Stimulated activated naive CD8-positive, alpha-beta T cell treated with anti-CD3 and anti-CD28 coated beads, Interleukin-15, Interleukin-2, amounts not matched to agents 100 ng/mL and 50 ng/mL, for 24 hours (primary cell): ENCODE results near the gene TNS3.

Experiments used
- H3K27ac Mint-ChIP-seq: one replicate; pipeline ENCODE4 v1.8.0; 2021; ENCODE audit warnings: mild to moderate bottlenecking, mixed read lengths
- H3K27me3 Mint-ChIP-seq: one replicate; pipeline ENCODE4 v1.8.0; 2021; ENCODE audit warnings: mixed read lengths
- H3K36me3 Mint-ChIP-seq: one replicate; pipeline ENCODE4 v1.8.0; 2021; ENCODE audit warnings: low read depth, mixed read lengths
- H3K4me1 Mint-ChIP-seq: one replicate; pipeline ENCODE4 v1.8.0; 2021; ENCODE audit warnings: low read depth, mixed read lengths
- H3K4me3 Mint-ChIP-seq: one replicate; pipeline ENCODE4 v1.8.0; 2021; ENCODE audit warnings: mild to moderate bottlenecking, mixed read lengths
- H3K9me3 Mint-ChIP-seq: one replicate; pipeline ENCODE4 v1.8.0; 2021; ENCODE audit warnings: mixed read lengths

Gene TNS3

GRCh38 chr7:47509571-47509970, 72.3 kb downstream of the TNS3 start:
- Mint-ChIP-seq H3K4me3 (no peak overlapping the region), H3K36me3 (no peaks in the 10 kb centered on the region), H3K9me3 (no peaks in the 10 kb centered on the region), H3K27me3 (no peaks in the 10 kb centered on the region), H3K4me1 (no peaks in the 10 kb centered on the region), H3K27ac (no peak overlapping the region)

GRCh38 chr7:47508389-47509380, 73.2 kb downstream of the TNS3 start:
- H3K4me1 Mint-ChIP-seq, result no peaks in the 10 kb centered on the region
- H3K27ac Mint-ChIP-seq, result no peak overlapping the region
- H3K36me3 Mint-ChIP-seq, result no peaks in the 10 kb centered on the region
- no peak overlapping the region for H3K4me3 Mint-ChIP-seq
- no peaks in the 10 kb centered on the region for H3K9me3 Mint-ChIP-seq
- H3K27me3 Mint-ChIP-seq, result no peaks in the 10 kb centered on the region

GRCh38 chr7:47507522-47507921, 74.4 kb downstream of the TNS3 start:
- Mint-ChIP-seq H3K36me3 (no peaks in the 10 kb centered on the region), H3K4me1 (no peaks in the 10 kb centered on the region), H3K9me3 (no peaks in the 10 kb centered on the region)

GRCh38 chr7:47506382-47507339, 75.2 kb downstream of the TNS3 start:
- H3K4me3 Mint-ChIP-seq, result no peak overlapping the region
- no peaks in the 10 kb centered on the region for H3K9me3 Mint-ChIP-seq
- H3K27me3 Mint-ChIP-seq, result no peaks in the 10 kb centered on the region
- no peak overlapping the region for H3K27ac Mint-ChIP-seq
- no peaks in the 10 kb centered on the region for H3K36me3 Mint-ChIP-seq
- no peaks in the 10 kb centered on the region for H3K4me1 Mint-ChIP-seq

More at GRCh38 chr7:47507522-47507921, 74.4 kb downstream of the TNS3 start:
- H3K27me3 Mint-ChIP-seq, result no peaks in the 10 kb centered on the region
- H3K4me3 Mint-ChIP-seq, result no peak overlapping the region
- H3K27ac Mint-ChIP-seq, result no peak overlapping the region

GRCh38 chr7:47505312-47506007, 76.5 kb downstream of the TNS3 start:
- no peaks in the 10 kb centered on the region for H3K36me3 Mint-ChIP-seq
- no peaks in the 10 kb centered on the region for H3K4me1 Mint-ChIP-seq
- no peaks in the 10 kb centered on the region for H3K27me3 Mint-ChIP-seq

GRCh38 chr7:47504551-47505311, 77.2 kb downstream of the TNS3 start:
- Mint-ChIP-seq H3K27me3 (no peaks in the 10 kb centered on the region), H3K27ac (no peak overlapping the region), H3K4me3 (no peak overlapping the region), H3K36me3 (no peaks in the 10 kb centered on the region), H3K4me1 (no peaks in the 10 kb centered on the region), H3K9me3 (no peaks in the 10 kb centered on the region)

More at GRCh38 chr7:47505312-47506007, 76.5 kb downstream of the TNS3 start:
- Mint-ChIP-seq H3K4me3 (no peak overlapping the region), H3K9me3 (no peaks in the 10 kb centered on the region), H3K27ac (no peak overlapping the region)

- Mint-ChIP-seq H3K36me3 (no peaks in the 10 kb centered on the region), H3K4me1 (no peaks in the 10 kb centered on the region), H3K4me3 (no peak overlapping the region), H3K27ac (no peak overlapping the region), H3K27me3 (no peaks in the 10 kb centered on the region), H3K9me3 (no peaks in the 10 kb centered on the region)
These were observed 78.6 kb downstream of the TNS3 start for GRCh38 chr7:47503281-47503680.

- no peaks in the 10 kb centered on the region for H3K27me3 Mint-ChIP-seq
- peaks cover 4% of the 10 kb centered on the region for H3K4me1 Mint-ChIP-seq
- no peaks in the 10 kb centered on the region for H3K9me3 Mint-ChIP-seq
- H3K27ac Mint-ChIP-seq, result no peak overlapping the region
- no peaks in the 10 kb centered on the region for H3K36me3 Mint-ChIP-seq
- H3K4me3 Mint-ChIP-seq, result no peak overlapping the region
These were observed 79.6 kb downstream of the TNS3 start for GRCh38 chr7:47502240-47502877.

- H3K27me3 Mint-ChIP-seq, result no peaks in the 10 kb centered on the region
These were observed 80.5 kb downstream of the TNS3 start for GRCh38 chr7:47501406-47501805.

GRCh38 chr7:47500103-47500563, 81.8 kb downstream of the TNS3 start:
- H3K4me3 Mint-ChIP-seq, result no peak overlapping the region
- no peaks in the 10 kb centered on the region for H3K9me3 Mint-ChIP-seq
- H3K4me1 Mint-ChIP-seq, result peaks cover 18% of the 10 kb centered on the region
- H3K36me3 Mint-ChIP-seq, result no peaks in the 10 kb centered on the region
- no peak overlapping the region for H3K27ac Mint-ChIP-seq
- no peaks in the 10 kb centered on the region for H3K27me3 Mint-ChIP-seq

More at GRCh38 chr7:47501406-47501805, 80.5 kb downstream of the TNS3 start:
- Mint-ChIP-seq H3K4me1 (peaks cover 10% of the 10 kb centered on the region), H3K36me3 (no peaks in the 10 kb centered on the region), H3K27ac (no peak overlapping the region), H3K4me3 (no peak overlapping the region), H3K9me3 (no peaks in the 10 kb centered on the region)

GRCh38 chr7:47498229-47499056, 83.5 kb downstream of the TNS3 start:
- Mint-ChIP-seq H3K36me3 (no peaks in the 10 kb centered on the region), H3K9me3 (no peaks in the 10 kb centered on the region), H3K27ac (no peak overlapping the region), H3K27me3 (peaks cover 8% of the 10 kb centered on the region), H3K4me1 (peaks cover 27% of the 10 kb centered on the region), H3K4me3 (no peak overlapping the region)

- peaks cover 27% of the 10 kb centered on the region for H3K4me1 Mint-ChIP-seq
- H3K4me3 Mint-ChIP-seq, result no peak overlapping the region
- no peaks in the 10 kb centered on the region for H3K36me3 Mint-ChIP-seq
- no peaks in the 10 kb centered on the region for H3K9me3 Mint-ChIP-seq
- no peak overlapping the region for H3K27ac Mint-ChIP-seq
- peaks cover 8% of the 10 kb centered on the region for H3K27me3 Mint-ChIP-seq
These were observed 84.4 kb downstream of the TNS3 start for GRCh38 chr7:47497367-47498096.
